Fibroblast of upper back skin (primary cell): ENCODE data around the gene ARL4D.

Source experiments
- DNase-seq: peaks from one replicate; pipeline ENCODE4 v3.0.0-alpha.2; 2013

Gene ARL4D

GRCh38 chr17:43430936-43431713 is 32.3 kb downstream of the ARL4D start:
- no peak for DNase-seq

- DNase-seq, result peak; percentile 36
Observed at GRCh38 chr17:43431714-43432523, 33.1 kb downstream of the ARL4D start.

- no peak for DNase-seq
Observed at GRCh38 chr17:43434902-43435319, 36.1 kb downstream of the ARL4D start.

- DNase-seq, result no peak
Observed at GRCh38 chr17:43437756-43438155, 39.0 kb downstream of the ARL4D start.

- no peak for DNase-seq
Observed at GRCh38 chr17:43438626-43439025, 39.8 kb downstream of the ARL4D start.

GRCh38 chr17:43439041-43439440 is 40.2 kb downstream of the ARL4D start:
- DNase-seq, result no peak

- DNase-seq, result peak; percentile 40
Observed at GRCh38 chr17:43442711-43443110, 43.9 kb downstream of the ARL4D start.

GRCh38 chr17:43443381-43443780 is 44.6 kb downstream of the ARL4D start:
- no peak for DNase-seq

GRCh38 chr17:43444223-43445008 is 45.6 kb downstream of the ARL4D start:
- no peak for DNase-seq

GRCh38 chr17:43445009-43445589 is 46.3 kb downstream of the ARL4D start:
- DNase-seq, result no peak

GRCh38 chr17:43446773-43447172 is 48.0 kb downstream of the ARL4D start:
- DNase-seq, result no peak

- DNase-seq, result no peak
Observed at GRCh38 chr17:43448720-43449469, 50.1 kb downstream of the ARL4D start.

GRCh38 chr17:43449470-43450248 is 50.9 kb downstream of the ARL4D start:
- no peak for DNase-seq
